Endothelial cell (in vitro differentiated cells): ENCODE measurements around the gene MRPL30. TPM values are rescaled to one million over a fixed set of nuclear protein-coding genes. Genes with fewer than 3 reads are reported as not detected.
"Not testable (repeated sequence)": the region's sequence is repeated elsewhere in the genome, so short reads cannot be mapped to it uniquely, and the experiment has no call there.

ENCODE experiments used
- DNase-seq: peaks from one replicate; pipeline ENCODE4 v3.0.0; 2021; ENCODE audit warnings: low spot score
- H3K27ac Mint-ChIP-seq: one replicate; pipeline ENCODE4 v1.8.0; 2021; ENCODE audit warnings: mixed read lengths, inconsistent platforms; ENCODE audit not compliant: unreplicated experiment
- H3K27me3 Mint-ChIP-seq: one replicate; pipeline ENCODE4 v1.8.0; 2021; ENCODE audit warnings: mild to moderate bottlenecking, moderate library complexity, mixed read lengths, inconsistent platforms; ENCODE audit not compliant: unreplicated experiment
- H3K36me3 Mint-ChIP-seq: one replicate; pipeline ENCODE4 v1.8.0; 2021; ENCODE audit warnings: mild to moderate bottlenecking, low read depth, mixed read lengths, inconsistent platforms; ENCODE audit not compliant: unreplicated experiment
- H3K4me1 Mint-ChIP-seq: one replicate; pipeline ENCODE4 v1.8.0; 2021; ENCODE audit warnings: mild to moderate bottlenecking, mixed read lengths, inconsistent platforms; ENCODE audit not compliant: unreplicated experiment
- H3K4me3 Mint-ChIP-seq: one replicate; pipeline ENCODE4 v1.8.0; 2021; ENCODE audit warnings: mild to moderate bottlenecking, mixed read lengths, inconsistent platforms; ENCODE audit not compliant: unreplicated experiment
- H3K9me3 Mint-ChIP-seq: one replicate; pipeline ENCODE4 v1.8.0; 2021; ENCODE audit warnings: mixed read lengths, inconsistent platforms; ENCODE audit not compliant: unreplicated experiment
- total RNA-seq: library from RNA; stranded (reverse); fragmentation: NEBNext Ultra II Directional; extraction: Animal tissue kit (Norgen Biotek cat#: 25700); gene quantifications from one replicate; pipeline ENCODE4 v1.2.1, GENCODE V29; 2021; ENCODE audit not compliant: unreplicated experiment
- TF ChIP-seq, protein P1 (sequence below): fragments of 200-600 bp; sonication (generic); IDR thresholded peaks from one replicate; pipeline ENCODE4 v1.5.0; 2021; ENCODE audit warnings: antibody characterized with exemption; ENCODE audit not compliant: unreplicated experiment

Gene MRPL30
- total RNA-seq, 1 donor from 2014 or later, result 25.9 TPM

DNA sequence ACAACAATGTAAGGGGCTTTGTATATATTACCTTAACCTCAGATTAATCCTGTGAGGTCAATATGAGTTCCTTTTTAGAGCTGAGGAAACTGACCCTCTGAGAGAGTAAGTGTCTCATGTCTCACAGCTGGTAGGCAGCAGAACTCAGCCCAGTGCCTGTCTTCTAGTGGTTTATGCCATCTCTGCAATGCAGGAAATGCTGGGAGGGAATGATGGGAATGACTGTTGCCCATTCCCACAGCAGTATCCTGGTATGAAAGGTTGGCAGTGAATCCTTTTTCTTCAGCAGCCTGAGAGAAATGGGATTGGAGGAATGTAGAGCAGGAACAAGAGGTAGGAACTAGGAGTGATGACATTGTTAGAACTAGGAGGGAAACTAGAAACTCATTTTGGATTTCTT, 6.0 kb downstream of the MRPL30 start:
- DNase-seq, result no peak
- TF ChIP-seq, protein P1, sequence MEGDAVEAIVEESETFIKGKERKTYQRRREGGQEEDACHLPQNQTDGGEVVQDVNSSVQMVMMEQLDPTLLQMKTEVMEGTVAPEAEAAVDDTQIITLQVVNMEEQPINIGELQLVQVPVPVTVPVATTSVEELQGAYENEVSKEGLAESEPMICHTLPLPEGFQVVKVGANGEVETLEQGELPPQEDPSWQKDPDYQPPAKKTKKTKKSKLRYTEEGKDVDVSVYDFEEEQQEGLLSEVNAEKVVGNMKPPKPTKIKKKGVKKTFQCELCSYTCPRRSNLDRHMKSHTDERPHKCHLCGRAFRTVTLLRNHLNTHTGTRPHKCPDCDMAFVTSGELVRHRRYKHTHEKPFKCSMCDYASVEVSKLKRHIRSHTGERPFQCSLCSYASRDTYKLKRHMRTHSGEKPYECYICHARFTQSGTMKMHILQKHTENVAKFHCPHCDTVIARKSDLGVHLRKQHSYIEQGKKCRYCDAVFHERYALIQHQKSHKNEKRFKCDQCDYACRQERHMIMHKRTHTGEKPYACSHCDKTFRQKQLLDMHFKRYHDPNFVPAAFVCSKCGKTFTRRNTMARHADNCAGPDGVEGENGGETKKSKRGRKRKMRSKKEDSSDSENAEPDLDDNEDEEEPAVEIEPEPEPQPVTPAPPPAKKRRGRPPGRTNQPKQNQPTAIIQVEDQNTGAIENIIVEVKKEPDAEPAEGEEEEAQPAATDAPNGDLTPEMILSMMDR, result no peak
- Mint-ChIP-seq H3K9me3 (no peaks in the 10 kb centered on the region), H3K27ac (no peak overlapping the region), H3K36me3 (peaks cover 13% of the 10 kb centered on the region), H3K4me3 (no peak overlapping the region), H3K27me3 (no peaks in the 10 kb centered on the region), H3K4me1 (no peaks in the 10 kb centered on the region)

DNA sequence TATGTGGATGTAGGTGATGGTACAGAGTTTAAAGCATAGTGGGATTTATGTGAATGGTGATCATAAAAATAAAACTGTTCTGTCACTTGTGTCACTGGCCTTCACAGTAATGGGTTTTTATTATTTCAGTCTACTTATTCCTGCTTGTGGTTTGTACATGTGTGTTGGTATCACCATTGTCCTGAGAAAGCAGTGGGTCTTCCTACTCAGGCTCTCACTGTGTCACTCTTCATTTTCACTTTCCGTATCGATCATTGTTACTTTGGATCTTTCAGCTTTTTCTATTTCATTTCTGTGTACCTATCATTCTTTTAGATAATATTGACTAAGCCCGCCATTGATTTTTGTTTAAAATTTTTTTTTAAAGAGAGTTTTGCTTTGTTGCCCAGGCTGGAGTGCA, 7.4 kb downstream of the MRPL30 start:
- TF ChIP-seq, protein P1, result no peak
- Mint-ChIP-seq H3K4me1 (no peaks in the 10 kb centered on the region), H3K36me3 (peaks cover 19% of the 10 kb centered on the region), H3K4me3 (no peak overlapping the region), H3K27ac (no peak overlapping the region), H3K9me3 (no peaks in the 10 kb centered on the region), H3K27me3 (no peaks in the 10 kb centered on the region)
- DNase-seq, result no peak

DNA sequence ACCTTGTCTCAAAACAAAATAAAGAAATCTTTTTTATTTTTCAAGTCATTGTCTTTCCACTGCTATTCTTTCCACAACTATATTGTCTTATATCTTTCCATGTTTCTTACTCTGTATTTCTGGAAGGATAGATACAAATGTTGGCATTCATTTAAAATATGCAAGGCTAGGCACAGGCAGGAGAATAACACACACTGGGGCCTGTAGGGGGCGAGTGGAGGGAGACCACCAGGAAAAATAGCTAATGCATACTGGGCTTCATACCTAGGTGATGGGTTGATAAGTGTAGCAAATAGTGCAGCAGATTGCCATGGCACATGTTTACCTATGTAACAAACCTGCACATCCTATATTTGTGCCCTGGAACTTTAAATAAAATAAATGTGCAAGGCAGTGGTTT, 9.6 kb downstream of the MRPL30 start:
- H3K4me1 Mint-ChIP-seq, result no peaks in the 10 kb centered on the region
- no peak overlapping the region for H3K27ac Mint-ChIP-seq
- no peak for DNase-seq
- no peaks in the 10 kb centered on the region for H3K9me3 Mint-ChIP-seq
- TF ChIP-seq, protein P1, result no peak
- H3K27me3 Mint-ChIP-seq, result no peaks in the 10 kb centered on the region
- H3K4me3 Mint-ChIP-seq, result no peak overlapping the region
- H3K36me3 Mint-ChIP-seq, result peaks cover 19% of the 10 kb centered on the region

DNA sequence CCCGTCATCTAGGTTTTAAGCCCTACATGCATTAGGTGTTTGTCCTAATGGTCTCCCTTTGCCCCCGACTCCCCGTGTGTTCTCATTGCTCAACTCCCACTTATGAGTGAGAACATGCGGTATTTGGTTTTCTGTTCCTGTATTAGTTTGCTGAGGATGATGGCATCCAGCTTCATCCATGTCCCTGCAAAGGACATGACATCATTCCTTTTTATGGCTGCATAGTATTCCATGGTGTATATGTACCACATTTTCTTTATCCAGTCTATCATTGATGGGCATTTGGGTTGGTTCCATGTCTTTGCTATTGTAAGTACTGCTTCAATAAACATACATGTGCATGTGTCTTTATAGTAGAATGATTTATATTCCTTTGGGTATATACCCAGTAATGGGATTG, 11.4 kb downstream of the MRPL30 start:
- not testable (repeated sequence) for DNase-seq, H3K4me3 Mint-ChIP-seq, H3K4me1 Mint-ChIP-seq, H3K27me3 Mint-ChIP-seq, H3K9me3 Mint-ChIP-seq, H3K27ac Mint-ChIP-seq
- peaks cover 19% of the 10 kb centered on the region for H3K36me3 Mint-ChIP-seq

DNA sequence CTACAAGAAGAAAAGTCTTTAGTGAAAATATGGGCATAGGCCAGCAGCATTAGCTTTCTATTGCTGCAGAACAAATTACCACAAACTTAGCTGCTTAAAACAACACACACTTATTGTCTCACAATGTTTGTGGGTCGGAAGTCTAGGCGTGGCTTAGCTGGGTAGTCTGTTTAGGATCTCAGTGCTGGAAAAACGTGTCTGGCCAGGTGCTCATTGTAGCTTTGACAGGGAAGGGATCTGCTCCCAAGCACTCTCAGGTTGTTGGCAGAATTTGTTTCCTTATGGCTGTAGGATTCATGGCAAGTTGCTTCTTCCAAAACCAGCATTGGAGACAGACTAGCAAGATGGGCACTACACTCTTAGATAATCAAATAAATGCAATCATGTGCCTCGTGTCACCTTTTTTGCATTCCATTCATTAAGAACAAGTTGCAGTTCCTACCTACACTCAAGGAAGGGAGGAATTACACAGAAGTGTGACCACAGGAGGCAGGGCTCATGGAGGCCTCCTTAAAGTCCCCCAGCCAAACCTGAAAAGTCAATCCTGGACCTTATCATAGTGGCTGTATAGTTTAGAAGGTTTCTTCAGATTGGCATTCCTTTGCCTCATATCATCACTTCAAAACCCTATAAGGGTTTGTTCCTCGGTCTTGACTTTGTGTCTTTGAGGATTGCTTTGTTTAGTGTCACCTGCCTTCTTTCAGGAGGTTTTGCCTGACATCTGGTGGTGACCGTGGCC, 17.3 kb downstream of the MRPL30 start:
- no peak overlapping the region for H3K27ac Mint-ChIP-seq
- peaks cover 2% of the 10 kb centered on the region for H3K27me3 Mint-ChIP-seq
- H3K4me3 Mint-ChIP-seq, result no peak overlapping the region
- no peaks in the 10 kb centered on the region for H3K4me1 Mint-ChIP-seq
- no peaks in the 10 kb centered on the region for H3K9me3 Mint-ChIP-seq
- H3K36me3 Mint-ChIP-seq, result peaks cover 12% of the 10 kb centered on the region
- TF ChIP-seq, protein P1, result no peak
- DNase-seq, result no peak
